ENCODE measurements around the gene POMGNT2. TPM values are rescaled to one million over a fixed set of nuclear protein-coding genes. Genes with fewer than 3 reads are reported as not detected.

POMGNT2 gene
- total RNA-seq, 1 donor from 2014 or later = 14.5 TPM

DNA sequence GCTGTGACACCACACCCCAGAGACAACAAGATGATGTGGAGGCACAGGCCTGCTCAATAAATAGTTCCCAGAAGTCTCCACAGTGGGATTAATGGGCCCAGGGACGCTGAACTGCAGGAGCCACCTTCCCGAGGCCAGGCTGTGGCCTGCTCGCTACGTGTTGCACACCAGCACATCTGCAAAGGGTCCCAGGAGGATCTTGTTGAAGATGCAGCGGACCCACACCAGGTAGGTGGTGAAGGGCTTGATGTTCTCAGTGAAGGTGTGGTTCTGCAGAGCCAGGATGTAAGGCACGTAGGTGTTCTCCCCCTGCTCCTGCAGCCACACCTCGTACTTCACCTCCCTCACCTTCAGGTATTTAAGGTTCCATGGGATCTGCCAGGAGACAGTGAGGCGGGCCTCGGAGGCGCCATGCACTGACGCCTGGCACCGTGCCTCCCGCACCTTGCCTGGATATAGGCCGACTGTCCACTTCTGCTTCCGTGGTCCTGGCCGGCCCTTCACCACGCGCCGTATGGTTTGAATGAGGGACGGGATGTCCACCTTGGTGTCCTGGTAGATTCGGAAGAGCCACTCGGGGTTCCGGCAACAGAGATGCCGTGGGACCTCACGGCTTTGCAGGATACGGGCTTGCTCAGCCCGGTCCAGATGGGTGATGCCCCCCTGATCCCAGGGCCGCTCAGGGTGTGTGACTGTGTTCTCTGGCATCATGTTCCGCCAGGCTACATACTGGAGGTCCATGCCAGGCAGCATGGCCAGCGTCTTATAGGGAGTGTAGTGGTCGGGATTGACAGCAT is 26.1 kb downstream of the POMGNT2 start:
- Histone ChIP-seq H3K27me3 (no peaks in the 10 kb centered on the region), H3K27ac (no peak overlapping the region), H3K36me3 (peaks cover 23 to 32% of the 10 kb centered on the region in 2 donors), H3K4me3 (no peak overlapping the region), H3K4me1 (no peaks in the 10 kb centered on the region), H3K9me3 (no peaks in the 10 kb centered on the region)
- TF ChIP-seq, protein P1, sequence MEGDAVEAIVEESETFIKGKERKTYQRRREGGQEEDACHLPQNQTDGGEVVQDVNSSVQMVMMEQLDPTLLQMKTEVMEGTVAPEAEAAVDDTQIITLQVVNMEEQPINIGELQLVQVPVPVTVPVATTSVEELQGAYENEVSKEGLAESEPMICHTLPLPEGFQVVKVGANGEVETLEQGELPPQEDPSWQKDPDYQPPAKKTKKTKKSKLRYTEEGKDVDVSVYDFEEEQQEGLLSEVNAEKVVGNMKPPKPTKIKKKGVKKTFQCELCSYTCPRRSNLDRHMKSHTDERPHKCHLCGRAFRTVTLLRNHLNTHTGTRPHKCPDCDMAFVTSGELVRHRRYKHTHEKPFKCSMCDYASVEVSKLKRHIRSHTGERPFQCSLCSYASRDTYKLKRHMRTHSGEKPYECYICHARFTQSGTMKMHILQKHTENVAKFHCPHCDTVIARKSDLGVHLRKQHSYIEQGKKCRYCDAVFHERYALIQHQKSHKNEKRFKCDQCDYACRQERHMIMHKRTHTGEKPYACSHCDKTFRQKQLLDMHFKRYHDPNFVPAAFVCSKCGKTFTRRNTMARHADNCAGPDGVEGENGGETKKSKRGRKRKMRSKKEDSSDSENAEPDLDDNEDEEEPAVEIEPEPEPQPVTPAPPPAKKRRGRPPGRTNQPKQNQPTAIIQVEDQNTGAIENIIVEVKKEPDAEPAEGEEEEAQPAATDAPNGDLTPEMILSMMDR (IDR thresholded peaks at IDR 0.05) = no peak
- peak in 1 of 2 donors; percentile 40 for DNase-seq (ENCODE audit: low spot score in 2 of 2)
- intact Hi-C loops (cut with DNase I) = no loop called here

DNA sequence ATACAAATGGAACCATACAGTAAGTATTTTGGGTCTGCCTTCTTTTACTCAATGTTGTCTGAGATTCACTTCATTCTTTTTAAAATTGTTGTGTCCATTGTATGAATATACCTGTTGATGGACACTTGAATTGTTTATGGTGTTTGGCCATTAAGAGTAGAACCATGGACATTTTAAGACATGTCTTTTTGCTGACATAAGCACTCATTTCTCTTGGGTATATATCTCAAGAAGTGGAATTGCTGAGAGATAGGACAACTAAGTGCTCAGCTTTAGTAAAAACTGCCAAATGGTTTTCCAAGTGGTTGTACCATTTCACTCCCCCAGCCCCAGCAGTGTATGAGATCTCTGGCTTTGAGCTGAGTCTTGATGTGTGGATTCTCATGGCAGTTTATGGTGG is 28.2 kb downstream of the POMGNT2 start:
- H3K9me3 ChIP-seq = no peaks in the 10 kb centered on the region

DNA sequence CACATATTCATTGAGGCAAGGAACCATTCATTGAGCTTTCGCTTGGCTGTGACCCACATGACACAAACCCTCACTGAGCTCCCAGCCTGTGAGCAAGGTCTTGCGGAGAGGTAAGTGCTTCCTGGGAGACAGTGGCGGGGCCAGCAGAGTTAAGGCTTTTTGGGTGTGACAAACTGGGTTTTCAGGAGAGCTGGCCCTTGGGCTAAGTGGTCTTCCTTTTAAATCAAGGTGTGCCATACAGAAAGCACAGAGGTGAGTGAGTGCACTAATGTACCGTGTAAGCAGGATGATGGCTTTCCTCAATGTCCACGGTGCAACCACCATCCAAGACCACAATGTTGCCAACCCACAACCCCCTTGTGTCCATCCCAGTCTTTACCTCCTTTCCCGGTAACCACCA is 28.6 kb downstream of the POMGNT2 start:
- TF ChIP-seq, protein P1 (IDR thresholded peaks at IDR 0.05) = no peak
- Histone ChIP-seq H3K27me3 (no peaks in the 10 kb centered on the region), H3K9me3 (no peaks in the 10 kb centered on the region), H3K4me1 (no peaks in the 10 kb centered on the region), H3K4me3 (no peak overlapping the region), H3K36me3 (peaks cover 23 to 32% of the 10 kb centered on the region in 2 donors), H3K27ac (no peak overlapping the region)
- intact Hi-C loops (cut with DNase I) = no loop called here
- peak in 1 of 2 donors; percentile 51 for DNase-seq (ENCODE audit: low spot score in 2 of 2)

More for the DNA sequence above, 28.2 kb downstream of the POMGNT2 start:
- DNase-seq (ENCODE audit: low spot score in 2 of 2) = no peak
- H3K36me3 ChIP-seq = peaks cover 23 to 32% of the 10 kb centered on the region in 2 donors
- H3K4me1 ChIP-seq = no peaks in the 10 kb centered on the region
- intact Hi-C loops (cut with DNase I) = no loop called here
- no peak overlapping the region for H3K27ac ChIP-seq
- no peaks in the 10 kb centered on the region for H3K27me3 ChIP-seq
- TF ChIP-seq, protein P1 (IDR thresholded peaks at IDR 0.05) = no peak
- no peak overlapping the region for H3K4me3 ChIP-seq

DNA sequence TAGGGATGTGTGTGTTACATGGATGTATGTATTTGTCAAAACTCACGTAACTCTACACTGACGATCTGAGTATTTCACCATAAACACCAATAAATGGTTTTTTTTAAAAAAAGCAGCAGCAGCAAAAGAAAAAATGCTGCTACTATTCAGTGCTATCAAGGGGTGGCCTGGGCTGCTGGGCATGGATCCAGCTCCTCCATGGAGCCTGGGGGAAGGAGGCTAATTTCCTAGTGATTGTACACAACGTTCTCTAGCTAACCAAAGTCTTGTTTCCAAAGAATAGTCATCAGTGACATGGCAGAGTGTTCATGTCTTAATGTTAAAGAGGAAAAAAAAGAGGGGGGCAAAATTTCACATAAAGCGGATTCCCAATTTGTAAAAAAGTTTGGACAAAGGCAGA is 29.0 kb downstream of the POMGNT2 start:
- H3K27me3 ChIP-seq = no peaks in the 10 kb centered on the region
- peak in 1 of 2 donors; percentile 18 for DNase-seq (ENCODE audit: low spot score in 2 of 2)
- no peak overlapping the region for H3K4me3 ChIP-seq
- intact Hi-C loops (cut with DNase I) = no loop called here
- peaks cover 23 to 32% of the 10 kb centered on the region in 2 donors for H3K36me3 ChIP-seq
- TF ChIP-seq, protein P1 (IDR thresholded peaks at IDR 0.05) = no peak
- H3K9me3 ChIP-seq = no peaks in the 10 kb centered on the region
- H3K4me1 ChIP-seq = no peaks in the 10 kb centered on the region
- H3K27ac ChIP-seq = no peak overlapping the region

DNA sequence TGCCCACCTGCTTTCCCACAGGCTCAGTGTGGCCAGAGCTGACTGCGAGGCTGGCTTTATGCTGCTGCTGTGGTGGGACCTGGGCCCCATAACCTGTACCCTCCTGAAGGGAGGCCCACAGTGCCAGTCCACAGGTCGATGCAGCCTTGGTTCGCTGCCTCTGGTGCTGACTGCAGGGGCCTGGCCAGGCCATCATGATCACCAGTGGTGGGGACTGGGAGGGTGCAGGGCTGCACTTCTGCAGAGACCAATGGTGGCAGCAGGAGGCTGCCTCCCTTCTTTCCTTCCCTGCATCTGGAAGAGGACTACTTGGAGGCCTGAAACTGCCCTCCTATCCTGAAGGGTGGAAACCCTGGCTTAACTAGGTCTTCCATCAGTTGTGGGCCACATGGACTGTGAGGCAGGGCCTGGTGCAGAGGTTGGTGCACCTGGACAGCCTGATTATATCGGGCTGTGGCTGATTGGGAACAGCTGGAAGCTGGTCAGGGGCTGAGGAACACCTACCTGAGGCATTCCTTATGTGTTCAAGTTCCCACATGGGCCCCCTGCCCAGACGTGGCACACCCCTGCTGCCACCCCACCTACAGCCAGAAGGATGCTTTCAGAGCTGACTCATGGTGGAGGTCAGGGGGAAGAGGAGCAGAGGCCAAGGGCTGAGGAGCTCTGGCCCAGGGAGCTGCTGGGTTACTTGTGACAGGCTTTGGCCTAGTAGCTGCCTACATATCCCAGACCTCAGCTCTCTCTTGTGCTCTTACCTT is 29.8 kb downstream of the POMGNT2 start:
- Histone ChIP-seq H3K4me3 (no peak overlapping the region), H3K27me3 (no peaks in the 10 kb centered on the region), H3K4me1 (no peaks in the 10 kb centered on the region), H3K36me3 (peaks cover 18 to 29% of the 10 kb centered on the region in 2 donors), H3K9me3 (no peaks in the 10 kb centered on the region), H3K27ac (no peak overlapping the region)
- intact Hi-C loops (cut with DNase I) = no loop called here
- TF ChIP-seq, protein P1 (IDR thresholded peaks at IDR 0.05) = no peak
- DNase-seq (ENCODE audit: low spot score in 2 of 2) = peak in 1 of 2 donors; percentile 40

Data from ascending aorta (tissue), 2 donors.